HG02840 (cell line): Measurements from ENCODE around the gene INMT.
A peak's percentile ranks its signal among the peaks of the same experiment; 100 is the strongest.

Source experiments
- ATAC-seq: cut with Tn5 transposase; IDR thresholded peaks from one replicate; pipeline ENCODE4 v1.9.1; 2021; ENCODE audit warnings: mild to moderate bottlenecking, moderate library complexity, moderate number of reproducible peaks; ENCODE audit not compliant: unreplicated experiment, low FRiP score

Gene INMT

GRCh38 chr7:30750683-30751650, 968 bp upstream of the INMT start:
- no peak for ATAC-seq

DNA sequence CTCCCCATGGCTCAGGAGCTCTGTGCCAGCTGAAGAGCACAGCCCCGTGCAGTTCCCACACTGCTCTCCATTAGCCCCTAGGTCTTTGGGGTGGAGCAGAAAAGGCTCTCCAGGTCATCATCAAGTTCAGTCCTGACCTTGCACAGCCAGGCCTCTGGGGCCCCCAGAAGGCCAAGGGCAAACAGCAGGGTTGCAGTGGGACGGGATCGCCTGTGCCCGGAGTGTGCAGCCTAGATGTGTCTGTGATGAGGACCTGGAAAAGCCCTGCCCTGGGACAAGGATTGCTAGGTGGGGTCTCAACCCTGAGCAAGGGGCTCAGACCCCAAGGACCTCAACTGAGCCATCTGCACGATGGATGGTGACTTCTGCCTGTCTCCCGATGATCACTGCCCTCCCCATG, 549 bp downstream of the INMT start:
- no peak for ATAC-seq

DNA sequence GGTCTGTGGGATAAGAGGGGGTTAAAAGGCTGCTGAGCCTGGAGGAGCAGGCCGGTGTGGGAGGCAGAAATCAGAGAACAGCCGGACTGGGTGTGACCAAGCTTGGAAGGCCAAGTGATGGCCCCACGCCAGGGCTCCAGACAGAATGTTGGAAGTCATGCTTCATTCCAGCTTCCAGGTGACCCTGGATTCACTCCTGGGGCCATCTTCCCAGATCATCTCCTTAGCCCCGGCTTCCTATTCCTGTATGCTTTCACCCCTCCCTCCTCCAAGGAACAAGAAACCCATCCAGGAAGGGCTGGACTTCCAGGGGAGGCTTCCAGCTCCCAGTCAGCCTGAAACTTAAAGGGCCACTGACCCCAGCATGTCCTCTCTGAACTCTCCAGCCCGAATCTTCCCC, 1.0 kb downstream of the INMT start:
- ATAC-seq: no peak

DNA sequence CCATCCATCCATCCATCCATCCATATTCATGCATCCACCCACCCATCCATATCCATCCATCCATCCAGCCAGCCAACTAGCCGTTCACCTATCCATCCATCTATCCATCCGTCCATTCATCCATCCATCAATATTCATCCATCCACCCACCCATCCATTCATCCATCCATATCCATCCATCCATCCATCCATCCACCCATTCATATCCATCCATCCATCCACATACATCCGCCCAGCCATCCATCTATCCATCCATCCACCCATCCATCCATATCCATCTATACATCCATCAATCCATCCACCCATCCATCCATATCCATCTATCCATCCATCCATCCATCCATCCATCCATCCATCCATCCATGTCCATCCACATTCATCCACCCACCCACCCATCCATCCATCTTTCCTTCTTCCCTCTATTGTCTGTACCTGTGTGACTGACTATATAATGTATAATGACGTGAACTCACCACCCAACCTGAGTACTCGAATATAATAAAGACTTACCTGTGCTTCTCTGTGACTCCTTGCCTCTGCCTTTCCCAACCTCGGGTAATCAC, 2.5 kb downstream of the INMT start:
- no peak for ATAC-seq

- ATAC-seq: no peak
Observed at GRCh38 chr7:30755384-30756154, 3.6 kb downstream of the INMT start.

DNA sequence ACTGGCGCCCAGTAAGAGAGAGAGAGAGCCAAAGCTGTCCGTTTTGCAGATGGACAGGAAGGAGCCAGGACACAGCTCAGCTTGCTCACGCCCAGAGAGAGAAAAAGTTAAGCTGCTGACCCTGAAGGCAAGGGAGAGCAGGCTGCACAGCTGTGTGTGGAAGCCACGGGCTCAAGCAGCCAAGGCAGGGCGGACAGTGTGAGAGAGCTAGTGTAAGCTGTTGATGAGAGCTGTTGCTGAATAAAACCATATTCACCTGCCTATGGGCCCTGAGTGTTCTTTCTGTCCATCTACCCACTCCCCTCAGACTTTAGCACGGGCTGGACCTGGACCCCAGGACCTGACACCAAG, 5.4 kb downstream of the INMT start:
- no peak for ATAC-seq

DNA sequence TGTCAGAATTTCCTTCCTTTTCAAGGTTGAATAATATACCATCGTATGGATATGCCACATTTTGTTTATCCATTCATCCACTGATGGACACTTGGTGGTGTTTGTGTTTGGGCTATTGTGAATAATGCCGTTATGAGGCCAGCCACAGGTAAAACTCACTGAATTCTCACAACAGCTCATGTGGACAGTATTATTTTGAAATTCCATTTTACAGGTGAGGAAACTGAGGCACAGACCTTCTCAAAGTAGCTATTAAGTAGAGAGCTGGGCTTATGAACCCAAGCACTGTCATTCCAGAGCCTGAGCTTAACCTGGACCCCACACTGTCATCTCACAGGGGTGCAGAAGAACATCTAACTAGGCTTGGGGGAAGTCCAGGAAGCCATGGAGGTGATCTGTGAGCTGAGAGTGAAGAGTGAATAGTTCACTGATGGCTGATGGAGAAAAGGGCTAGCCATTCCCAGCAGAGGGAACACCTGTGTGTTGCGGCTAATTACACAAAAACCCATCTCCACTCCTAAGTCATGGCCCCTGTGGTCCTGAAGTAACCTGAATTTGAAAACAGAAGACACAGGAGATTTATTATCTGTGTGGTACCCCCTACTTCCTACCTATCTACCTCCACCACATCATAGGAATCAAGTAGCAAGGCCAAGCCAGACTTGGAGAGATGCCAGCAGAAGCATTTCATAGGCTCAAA, 8.7 kb downstream of the INMT start:
- ATAC-seq: no peak

GRCh38 chr7:30761214-30762156, 9.6 kb downstream of the INMT start:
- ATAC-seq: no peak

GRCh38 chr7:30764030-30764975, 12.4 kb downstream of the INMT start:
- ATAC-seq: peak; percentile 94

GRCh38 chr7:30765408-30765807, 13.5 kb downstream of the INMT start:
- ATAC-seq: no peak

- ATAC-seq: no peak
Observed at GRCh38 chr7:30770845-30771173, 18.9 kb downstream of the INMT start.

DNA sequence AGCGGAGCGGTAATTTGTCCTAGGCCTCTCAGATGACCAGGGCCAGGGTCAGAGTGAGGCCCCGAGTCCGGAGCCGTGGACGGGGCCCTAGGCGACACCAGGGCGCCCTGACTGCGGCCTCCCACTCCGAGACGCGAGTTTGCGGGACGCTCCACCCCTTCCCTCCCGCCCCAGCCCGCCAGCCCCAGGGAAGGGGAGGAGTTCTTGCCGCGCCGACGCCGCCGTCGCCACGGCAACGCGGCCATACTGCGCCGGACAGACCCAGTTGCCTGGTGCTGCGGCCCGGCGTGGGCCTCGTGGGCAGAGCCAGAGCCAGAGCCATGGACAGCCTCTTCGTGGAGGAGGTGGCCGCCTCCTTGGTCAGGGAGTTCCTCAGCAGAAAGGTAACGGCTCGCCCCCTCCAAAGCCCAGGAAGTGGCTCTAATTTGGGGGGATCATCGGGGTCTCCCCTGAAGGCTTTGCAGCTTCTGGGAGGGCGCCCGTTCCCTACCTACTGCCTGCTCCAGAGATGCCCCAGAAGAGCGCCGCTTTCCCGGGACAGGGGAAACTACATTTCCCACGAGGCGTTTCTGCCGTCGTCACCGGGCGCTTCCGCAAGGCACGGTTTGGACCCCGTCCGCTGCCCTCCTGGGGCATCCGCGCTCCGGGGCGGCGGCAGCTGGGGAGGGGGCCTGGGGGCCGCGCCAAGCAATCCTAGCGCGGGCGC, 19.4 kb downstream of the INMT start, which contains the start of gene MINDY4:
Gene MINDY4 (plus strand): TSS at position 244 of the 706 bp plus-strand sequence. CDS start 77 bp downstream, at position 321.
- peak; percentile 89 for ATAC-seq

GRCh38 chr7:30771880-30772425, 20.0 kb downstream of the INMT start:
- peak; percentile 34 for ATAC-seq

DNA sequence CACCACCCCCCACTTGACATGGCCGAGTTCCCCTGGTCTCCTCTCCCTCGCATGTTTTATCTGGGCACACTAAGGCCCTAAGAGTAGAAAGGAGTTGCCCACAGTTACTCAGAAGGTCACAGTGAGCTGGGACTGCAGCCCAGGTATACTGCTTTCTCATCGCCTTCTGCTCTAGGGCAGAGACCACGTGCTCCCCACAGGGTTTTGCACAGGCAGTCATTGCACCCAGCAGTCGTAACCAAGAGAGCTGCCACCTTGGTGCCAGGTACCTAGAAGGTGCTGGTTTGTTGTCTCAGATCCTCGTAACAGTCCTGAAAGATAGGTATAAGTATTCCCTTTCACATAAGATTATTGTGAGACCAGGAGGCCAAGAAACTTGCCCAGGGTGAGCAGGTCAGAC, 21.0 kb downstream of the INMT start:
- ATAC-seq: no peak

GRCh38 chr7:30775992-30776391, 24.1 kb downstream of the INMT start:
- no peak for ATAC-seq

DNA sequence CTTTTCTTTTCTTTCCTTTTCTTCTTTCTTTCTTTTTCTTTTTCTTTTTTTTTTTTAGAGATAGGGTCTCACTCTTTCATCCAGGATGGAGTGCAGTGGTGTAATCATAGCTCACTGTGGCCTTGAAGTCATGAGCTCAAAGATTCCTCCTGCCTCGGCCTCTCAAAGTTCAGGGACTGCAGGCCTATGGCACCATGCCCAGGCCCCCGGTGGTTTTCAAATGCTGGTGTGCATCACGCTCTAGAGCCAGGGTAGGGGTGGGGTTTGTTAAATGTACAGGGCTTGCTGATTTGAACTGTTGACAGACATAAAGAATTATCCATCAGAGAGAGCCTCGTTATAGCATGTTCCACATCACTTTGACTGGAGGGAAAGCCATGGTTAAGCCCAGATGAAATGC, 25.0 kb downstream of the INMT start:
- ATAC-seq: no peak

DNA sequence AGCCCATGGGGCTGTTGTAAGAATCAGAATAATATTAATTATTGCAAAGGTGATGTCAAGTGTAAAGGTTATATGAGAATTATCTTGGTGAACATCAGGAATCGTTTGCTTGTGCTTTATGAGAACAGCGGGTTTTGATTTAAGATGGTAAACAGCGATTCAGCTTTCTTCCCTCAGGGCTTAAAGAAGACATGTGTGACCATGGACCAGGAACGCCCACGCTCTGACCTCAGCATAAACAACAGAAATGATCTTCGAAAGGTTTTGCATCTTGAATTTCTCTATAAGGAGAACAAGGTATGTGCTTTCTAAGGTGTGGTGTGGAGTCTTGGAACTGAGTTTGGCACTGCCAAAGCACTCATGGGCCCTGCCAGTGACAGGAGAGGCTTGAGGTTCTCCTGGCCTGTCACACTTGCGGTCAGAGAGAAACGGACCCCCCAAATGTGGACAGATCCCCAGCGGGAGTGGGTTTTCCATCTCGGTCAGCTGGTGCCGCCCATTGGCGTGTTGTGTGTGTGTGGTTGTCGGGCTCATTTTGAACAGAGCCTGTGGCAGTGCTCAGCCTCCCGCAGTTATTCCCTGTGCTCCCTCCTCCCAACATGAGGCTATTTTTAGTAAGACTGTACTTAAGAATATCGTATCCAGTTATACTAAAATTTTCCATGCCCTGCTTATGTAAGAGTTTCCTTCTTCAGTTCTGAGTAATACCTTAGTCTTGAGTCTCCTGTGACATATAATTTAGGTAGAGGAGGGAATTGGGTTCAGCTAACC, 26.5 kb downstream of the INMT start:
- ATAC-seq: no peak
